OCI-LY3 (cell line): ENCODE data around the gene FRMD1.

Experiments used
- H2AFZ ChIP-seq: fragments of 200-600, 300-600 bp; shearing (Covaris generic); 2 replicates; pipeline ENCODE4 v1.6.0; 2014; ENCODE audit warnings: antibody characterized with exemption, low read depth, low read length
- H3K27ac ChIP-seq: fragments of 200-600, 300-600 bp; sonication (generic); 2 replicates; pipeline ENCODE4 v1.5.1; 2014; ENCODE audit warnings: mild to moderate bottlenecking, low read length, moderate library complexity, mixed read lengths
- H3K27me3 ChIP-seq: fragments of 200-600, 300-600 bp; sonication (generic); 2 replicates; pipeline ENCODE4 v1.6.1; 2014; ENCODE audit warnings: low read depth, low read length, mixed read lengths
- H3K36me3 ChIP-seq: fragments of 200-600, 300-600 bp; sonication (generic); replicated peaks from 2 replicates; pipeline ENCODE3; 2014; ENCODE audit warnings: low read depth, low read length, mixed read lengths
- H3K4me1 ChIP-seq: fragments of 300-600, 200-600 bp; sonication (generic); 2 replicates; pipeline ENCODE4 v1.6.1; 2014; ENCODE audit warnings: low read length, mixed read lengths
- H3K4me2 ChIP-seq: fragments of 200-600, 300-600 bp; sonication (generic); 2 replicates; pipeline ENCODE4 v1.6.1; 2014; ENCODE audit warnings: low read length, mixed read lengths
- H3K4me3 ChIP-seq: fragments of 300-600, 200-600 bp; sonication (generic); 2 replicates; pipeline ENCODE4 v1.5.1; 2014; ENCODE audit warnings: antibody characterized with exemption, mild to moderate bottlenecking, low read length, moderate library complexity
- H3K79me2 ChIP-seq: fragments of 300-600, 200-600 bp; shearing (Covaris generic); 2 replicates; pipeline ENCODE4 v1.6.1; 2014; ENCODE audit warnings: mild to moderate bottlenecking, low read length, mixed read lengths
- H3K9ac ChIP-seq: fragments of 300-600, 200-600 bp; shearing (Covaris generic); 2 replicates; pipeline ENCODE4 v1.6.0; 2014; ENCODE audit warnings: mild to moderate bottlenecking, low read length, moderate library complexity
- H3K9me3 ChIP-seq: fragments of 200-600, 300-600 bp; shearing (Covaris generic); 2 replicates; pipeline ENCODE4 v1.6.1; 2014; ENCODE audit warnings: low read length, mixed read lengths; ENCODE audit not compliant: insufficient read depth
- H4K20me1 ChIP-seq: fragments of 200-600, 300-600 bp; sonication (generic); 2 replicates; pipeline ENCODE4 v1.6.1; 2016; ENCODE audit warnings: low read length, mixed read lengths; ENCODE audit not compliant: insufficient read depth
- CTCF ChIP-seq: fragments of 200-600, 300-600 bp; sonication (generic); IDR thresholded peaks from 2 replicates; pipeline ENCODE4 v1.5.1; 2014; ENCODE audit warnings: antibody characterized with exemption, low read length, low read depth
- EZH2phosphoT487 ChIP-seq: fragments of 200-600 bp; shearing (Covaris generic); IDR thresholded peaks from 2 replicates; pipeline ENCODE4 v1.6.1; 2018; ENCODE audit warnings: antibody characterized with exemption, mixed run types, low read depth

The FRMD1 gene

GRCh38 chr6:168052291-168052891 is 26.6 kb downstream of the FRMD1 start:
- no peaks in the 10 kb centered on the region for H3K4me1 ChIP-seq

GRCh38 chr6:168051648-168052047 is 27.4 kb downstream of the FRMD1 start:
- Histone ChIP-seq H3K27me3 (no peaks in the 10 kb centered on the region), H3K9me3 (no peaks in the 10 kb centered on the region)
- TF ChIP-seq EZH2phosphoT487 (no peak), CTCF (no peak)

More at GRCh38 chr6:168052291-168052891, 26.6 kb downstream of the FRMD1 start:
- no peak for TF ChIP-seq CTCF
- TF ChIP-seq EZH2phosphoT487, result no peak
- no peaks in the 10 kb centered on the region for H3K9me3 ChIP-seq
- no peak overlapping the region for H3K4me2 ChIP-seq
- no peaks in the 10 kb centered on the region for H3K79me2 ChIP-seq
- H3K36me3 ChIP-seq, result no peaks in the 10 kb centered on the region
- H4K20me1 ChIP-seq, result no peaks in the 10 kb centered on the region
- no peak overlapping the region for H2AFZ ChIP-seq
- no peak overlapping the region for H3K9ac ChIP-seq
- H3K27me3 ChIP-seq, result no peaks in the 10 kb centered on the region
- no peak overlapping the region for H3K27ac ChIP-seq
- no peak overlapping the region for H3K4me3 ChIP-seq

GRCh38 chr6:168050881-168051586 is 28.0 kb downstream of the FRMD1 start:
- TF ChIP-seq CTCF (no peak), EZH2phosphoT487 (no peak)
- Histone ChIP-seq H3K36me3 (no peaks in the 10 kb centered on the region), H3K79me2 (no peaks in the 10 kb centered on the region), H3K27me3 (no peaks in the 10 kb centered on the region), H3K4me3 (no peak overlapping the region), H3K27ac (no peak overlapping the region), H4K20me1 (no peaks in the 10 kb centered on the region), H3K4me2 (no peak overlapping the region), H3K9ac (no peak overlapping the region), H3K9me3 (no peaks in the 10 kb centered on the region), H3K4me1 (no peaks in the 10 kb centered on the region), H2AFZ (no peak overlapping the region)

More at GRCh38 chr6:168051648-168052047, 27.4 kb downstream of the FRMD1 start:
- no peak overlapping the region for H3K27ac ChIP-seq
- H3K4me1 ChIP-seq, result no peaks in the 10 kb centered on the region
- H2AFZ ChIP-seq, result no peak overlapping the region
- no peak overlapping the region for H3K4me3 ChIP-seq
- no peak overlapping the region for H3K4me2 ChIP-seq
- H3K9ac ChIP-seq, result no peak overlapping the region
- H3K79me2 ChIP-seq, result no peaks in the 10 kb centered on the region
- no peaks in the 10 kb centered on the region for H3K36me3 ChIP-seq
- H4K20me1 ChIP-seq, result no peaks in the 10 kb centered on the region

- no peaks in the 10 kb centered on the region for H3K4me1 ChIP-seq
- TF ChIP-seq CTCF (no peak), EZH2phosphoT487 (no peak)
Observed at GRCh38 chr6:168050225-168050880, 28.7 kb downstream of the FRMD1 start.

More at GRCh38 chr6:168050225-168050880, 28.7 kb downstream of the FRMD1 start:
- H3K27me3 ChIP-seq, result no peaks in the 10 kb centered on the region
- H3K27ac ChIP-seq, result no peak overlapping the region
- H2AFZ ChIP-seq, result no peak overlapping the region
- no peak overlapping the region for H3K9ac ChIP-seq
- no peaks in the 10 kb centered on the region for H4K20me1 ChIP-seq
- no peak overlapping the region for H3K4me3 ChIP-seq
- no peaks in the 10 kb centered on the region for H3K9me3 ChIP-seq
- H3K79me2 ChIP-seq, result no peaks in the 10 kb centered on the region
- H3K36me3 ChIP-seq, result no peaks in the 10 kb centered on the region
- no peak overlapping the region for H3K4me2 ChIP-seq
